Loucy (cell line): ENCODE results near the gene BAZ1A.
A peak's percentile ranks its signal among the peaks of the same experiment; 100 is the strongest.

Experiments used
- H2AFZ ChIP-seq: fragments of 200-600 bp; sonication (generic); 2 replicates; pipeline ENCODE4 v1.6.0; 2016; ENCODE audit warnings: antibody characterized with exemption, mild to moderate bottlenecking, low read length, moderate library complexity
- H3F3A ChIP-seq: fragments of 200-600 bp; 2 replicates; pipeline ENCODE4 v1.6.0; 2016; ENCODE audit warnings: antibody characterized with exemption, low read depth, mild to moderate bottlenecking
- H3K27me3 ChIP-seq: fragments of 200-600 bp; sonication (generic); 2 replicates; pipeline ENCODE4 v1.6.1; 2014; ENCODE audit warnings: low read length, mild to moderate bottlenecking; ENCODE audit not compliant: insufficient read depth, poor library complexity, severe bottlenecking
- H3K36me3 ChIP-seq: fragments of 200-600 bp; sonication (generic); 2 replicates; pipeline ENCODE4 v1.6.1; 2016; ENCODE audit warnings: low read length; ENCODE audit not compliant: insufficient read depth
- H3K4me1 ChIP-seq: fragments of 200-600 bp; sonication (generic); 2 replicates; pipeline ENCODE4 v1.5.1; 2014; ENCODE audit warnings: low read length, mild to moderate bottlenecking; ENCODE audit not compliant: insufficient read depth, poor library complexity, severe bottlenecking
- H3K4me2 ChIP-seq: fragments of 200-600 bp; sonication (generic); 2 replicates; pipeline ENCODE4 v1.6.0; 2014; ENCODE audit warnings: antibody characterized with exemption, low read length, low read depth, mild to moderate bottlenecking; ENCODE audit not compliant: poor library complexity, severe bottlenecking
- H3K4me3 ChIP-seq: fragments of 200-600 bp; sonication (generic); 2 replicates; pipeline ENCODE4 v1.5.1; 2014; ENCODE audit warnings: low read length, mild to moderate bottlenecking, mixed read lengths; ENCODE audit not compliant: poor library complexity, severe bottlenecking
- H3K79me2 ChIP-seq: fragments of 200-600 bp; sonication (generic); 2 replicates; pipeline ENCODE4 v1.6.1; 2014; ENCODE audit warnings: low read length; ENCODE audit not compliant: insufficient read depth
- H3K9ac ChIP-seq: fragments of 200-600 bp; sonication (generic); 2 replicates; pipeline ENCODE4 v1.6.0; 2014; ENCODE audit warnings: mild to moderate bottlenecking, low read depth, low read length, moderate library complexity; ENCODE audit not compliant: poor library complexity, severe bottlenecking
- H3K9me2 ChIP-seq: fragments of 200-600 bp; sonication (generic); replicated peaks from 2 replicates; pipeline ENCODE4 v1.6.1; 2016; ENCODE audit warnings: low read depth, low read length, mixed read lengths
- H3K9me3 ChIP-seq: fragments of 200-600 bp; sonication (generic); 2 replicates; pipeline ENCODE4 v1.6.1; 2014; ENCODE audit warnings: mild to moderate bottlenecking, antibody characterized with exemption, low read length, low read depth; ENCODE audit not compliant: insufficient read depth
- H4K20me1 ChIP-seq: fragments of 200-600 bp; sonication (generic); 2 replicates; pipeline ENCODE4 v1.6.0; 2014; ENCODE audit warnings: antibody characterized with exemption, low read length, mild to moderate bottlenecking; ENCODE audit not compliant: insufficient read depth, poor library complexity, severe bottlenecking
- CTCF ChIP-seq: fragments of 200-600 bp; sonication (generic); conservative IDR thresholded peaks from 2 replicates; pipeline ENCODE4 v1.5.1; 2014; ENCODE audit warnings: mild to moderate bottlenecking, antibody characterized with exemption, low read length
- EZH2phosphoT487 ChIP-seq: fragments of 200-600 bp; IDR thresholded peaks from 2 replicates; pipeline ENCODE4 v1.6.1; 2018; ENCODE audit warnings: antibody characterized with exemption, mild to moderate bottlenecking, moderate library complexity, borderline replicate concordance

Gene BAZ1A

GRCh38 chr14:34867199-34867598 lies 8.0 kb downstream of the BAZ1A start:
- H3K36me3 ChIP-seq, result peaks cover 9% of the 10 kb centered on the region
- H3F3A ChIP-seq, result no peaks in the 10 kb centered on the region
- peaks cover 87% of the 10 kb centered on the region for H3K79me2 ChIP-seq
- H3K4me3 ChIP-seq, result no peak overlapping the region
- no peaks in the 10 kb centered on the region for H3K9me2 ChIP-seq
- no peak overlapping the region for H2AFZ ChIP-seq
- no peak for TF ChIP-seq CTCF
- no peak for TF ChIP-seq EZH2phosphoT487
- peaks cover 30% of the 10 kb centered on the region for H3K4me1 ChIP-seq
- peak overlapping the region; percentile 10 for H3K4me2 ChIP-seq
- H4K20me1 ChIP-seq, result peaks cover 52% of the 10 kb centered on the region
- H3K9ac ChIP-seq, result no peak overlapping the region
- no peaks in the 10 kb centered on the region for H3K9me3 ChIP-seq
- no peaks in the 10 kb centered on the region for H3K27me3 ChIP-seq

GRCh38 chr14:34865889-34866574 lies 9.1 kb downstream of the BAZ1A start:
- H3F3A ChIP-seq, result no peaks in the 10 kb centered on the region
- H3K79me2 ChIP-seq, result peaks cover 81% of the 10 kb centered on the region
- H4K20me1 ChIP-seq, result peaks cover 46% of the 10 kb centered on the region
- H3K9me2 ChIP-seq, result no peaks in the 10 kb centered on the region
- peaks cover 22% of the 10 kb centered on the region for H3K4me1 ChIP-seq
- H3K4me2 ChIP-seq, result no peak overlapping the region
- TF ChIP-seq CTCF (0 out of 2 replicates have a peak, but pooled peaks have one; percentile 21), EZH2phosphoT487 (no peak)
- no peak overlapping the region for H3K4me3 ChIP-seq
- peaks cover 21% of the 10 kb centered on the region for H3K36me3 ChIP-seq
- no peak overlapping the region for H2AFZ ChIP-seq
- H3K9ac ChIP-seq, result no peak overlapping the region
- H3K27me3 ChIP-seq, result no peaks in the 10 kb centered on the region
- H3K9me3 ChIP-seq, result no peaks in the 10 kb centered on the region

GRCh38 chr14:34863844-34864243 lies 11.3 kb downstream of the BAZ1A start:
- Histone ChIP-seq H3F3A (no peaks in the 10 kb centered on the region), H3K4me3 (no peak overlapping the region), H3K36me3 (peaks cover 36% of the 10 kb centered on the region), H3K4me1 (peaks cover 3% of the 10 kb centered on the region), H3K9ac (no peak overlapping the region), H3K4me2 (no peak overlapping the region), H3K9me2 (no peaks in the 10 kb centered on the region), H4K20me1 (peaks cover 28% of the 10 kb centered on the region), H3K79me2 (peaks cover 68% of the 10 kb centered on the region), H3K27me3 (no peaks in the 10 kb centered on the region), H2AFZ (no peak overlapping the region), H3K9me3 (no peaks in the 10 kb centered on the region)
- no peak for TF ChIP-seq EZH2phosphoT487
- TF ChIP-seq CTCF, result no peak
